H1 (cell line): ENCODE measurements around the gene ING4. TPM values are rescaled to one million over a fixed set of nuclear protein-coding genes. Genes with fewer than 3 reads are reported as not detected.

Experiments
- PHF8 ChIP-seq: fragments of 200-600 bp; sonication (generic); conservative IDR thresholded peaks from 2 replicates; pipeline ENCODE4 v1.7.1; 2012; ENCODE audit warnings: low read depth, mild to moderate bottlenecking, inconsistent platforms, low read length, moderate library complexity
- POU5F1 ChIP-seq: IDR thresholded peaks from 2 replicates; pipeline ENCODE4 v1.6.1; 2011; ENCODE audit warnings: low read depth, mild to moderate bottlenecking, low read length, moderate library complexity
- SUZ12 ChIP-seq: fragments of 200-600 bp; sonication (generic); IDR thresholded peaks from 2 replicates; pipeline ENCODE4 v1.6.1; 2012; ENCODE audit warnings: mild to moderate bottlenecking, inconsistent platforms, low read length, moderate library complexity, mixed read lengths
- polyA plus RNA-seq, 7 experiments: library from polyadenylated mRNA; depleted of rRNA in 3 of 7; stranded (reverse) in 5 of 7; unstranded in 2 of 7; fragments of >200 nt in 5 of 7; fragments of 200-250 nt in 2 of 7; gene quantifications; 1 replicate in 5 of 7; 2 replicates in 1 of 7; 4 replicates in 1 of 7; pipeline versions ENCODE4 v1.2.1 to v1.2.3, GENCODE V29; 2011 to 2013; ENCODE audit warnings: missing spikeins in 2 of 7, mixed read lengths in 2 of 7
- total RNA-seq: library from RNA; stranded (reverse); fragmentation: NEBNext Ultra II Directional; extraction: Animal tissue kit (Norgen Biotek cat#: 25700); gene quantifications from 2 replicates; pipeline ENCODE4 v1.2.1, GENCODE V29; 2021
- TF ChIP-seq, protein P1 (sequence below), 3 experiments: IDR thresholded peaks; 1 replicate in 2 of 3; 2 replicates in 1 of 3; pipeline versions ENCODE4 v1.5.1 to v1.6.1; 2011; ENCODE audit warnings: low read length in 3 of 3, mild to moderate bottlenecking in 3 of 3, inconsistent platforms in 2 of 3, low read depth in 1 of 3, moderate library complexity in 1 of 3; ENCODE audit not compliant: insufficient read depth in 1 of 3; ENCODE audit errors: control extremely low read depth in 1 of 3
- TF ChIP-seq, protein P2 (sequence below): IDR thresholded peaks from 2 replicates; pipeline ENCODE4 v1.6.1; 2012; ENCODE audit warnings: inconsistent platforms

ING4 gene
- total and polyA plus RNA-seq, 2 of the 8 experiments (the other 6 are each of a cell fraction or from before 2014, with no cell fraction given): 22.9 to 28.6 TPM

DNA sequence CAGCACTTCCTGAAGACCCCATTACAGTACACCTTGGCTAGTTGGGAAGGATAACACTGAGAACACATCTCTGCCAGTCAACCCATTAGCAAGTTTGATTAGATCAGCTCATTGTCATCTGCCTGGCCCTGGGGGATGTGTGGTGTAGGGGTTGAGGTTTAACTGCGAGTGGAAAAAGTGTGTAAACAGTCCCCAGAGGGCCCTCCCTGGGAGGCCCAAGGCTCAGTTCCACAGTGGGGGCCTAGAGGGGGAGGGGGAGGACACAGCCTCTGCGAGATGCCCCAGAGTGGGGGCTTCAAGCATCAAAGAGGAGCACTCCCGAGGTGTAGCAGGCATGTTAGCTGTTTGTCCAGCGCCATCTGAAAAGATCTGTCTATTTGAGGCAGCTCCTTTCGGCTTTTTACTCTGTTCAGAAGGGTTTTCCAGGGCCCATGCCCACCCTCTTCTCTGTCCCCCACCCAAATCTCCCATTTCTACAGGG, 27.5 kb downstream of the ING4 start (continued):
- TF ChIP-seq, protein P1, sequence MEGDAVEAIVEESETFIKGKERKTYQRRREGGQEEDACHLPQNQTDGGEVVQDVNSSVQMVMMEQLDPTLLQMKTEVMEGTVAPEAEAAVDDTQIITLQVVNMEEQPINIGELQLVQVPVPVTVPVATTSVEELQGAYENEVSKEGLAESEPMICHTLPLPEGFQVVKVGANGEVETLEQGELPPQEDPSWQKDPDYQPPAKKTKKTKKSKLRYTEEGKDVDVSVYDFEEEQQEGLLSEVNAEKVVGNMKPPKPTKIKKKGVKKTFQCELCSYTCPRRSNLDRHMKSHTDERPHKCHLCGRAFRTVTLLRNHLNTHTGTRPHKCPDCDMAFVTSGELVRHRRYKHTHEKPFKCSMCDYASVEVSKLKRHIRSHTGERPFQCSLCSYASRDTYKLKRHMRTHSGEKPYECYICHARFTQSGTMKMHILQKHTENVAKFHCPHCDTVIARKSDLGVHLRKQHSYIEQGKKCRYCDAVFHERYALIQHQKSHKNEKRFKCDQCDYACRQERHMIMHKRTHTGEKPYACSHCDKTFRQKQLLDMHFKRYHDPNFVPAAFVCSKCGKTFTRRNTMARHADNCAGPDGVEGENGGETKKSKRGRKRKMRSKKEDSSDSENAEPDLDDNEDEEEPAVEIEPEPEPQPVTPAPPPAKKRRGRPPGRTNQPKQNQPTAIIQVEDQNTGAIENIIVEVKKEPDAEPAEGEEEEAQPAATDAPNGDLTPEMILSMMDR (IDR thresholded peaks at IDR 0.05; ENCODE audit: control extremely low read depth in 1 of 3, insufficient read depth in 1 of 3, low read depth in 1 of 3, low read length in 3 of 3): no peak
- TF ChIP-seq, protein P2, sequence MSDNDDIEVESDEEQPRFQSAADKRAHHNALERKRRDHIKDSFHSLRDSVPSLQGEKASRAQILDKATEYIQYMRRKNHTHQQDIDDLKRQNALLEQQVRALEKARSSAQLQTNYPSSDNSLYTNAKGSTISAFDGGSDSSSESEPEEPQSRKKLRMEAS: no peak
- TF ChIP-seq POU5F1 (no peak), PHF8 (no peak), SUZ12 (no peak)
